C4-2B (cell line): ENCODE measurements around the gene HOXA1.

Experiments used
- ZFX ChIP-seq: fragments of 450-650 bp; IDR thresholded peaks from 2 replicates; pipeline ENCODE4 v1.6.1; 2017
- TF ChIP-seq, protein P1 (sequence below): fragments of 450-650 bp; conservative IDR thresholded peaks from 2 replicates; pipeline ENCODE4 v1.5.1; 2017; ENCODE audit warnings: mild to moderate bottlenecking

GRCh38 chr7:27138985-27139333 lies 43.2 kb upstream of the HOXA1 start:
- TF ChIP-seq, protein P1, sequence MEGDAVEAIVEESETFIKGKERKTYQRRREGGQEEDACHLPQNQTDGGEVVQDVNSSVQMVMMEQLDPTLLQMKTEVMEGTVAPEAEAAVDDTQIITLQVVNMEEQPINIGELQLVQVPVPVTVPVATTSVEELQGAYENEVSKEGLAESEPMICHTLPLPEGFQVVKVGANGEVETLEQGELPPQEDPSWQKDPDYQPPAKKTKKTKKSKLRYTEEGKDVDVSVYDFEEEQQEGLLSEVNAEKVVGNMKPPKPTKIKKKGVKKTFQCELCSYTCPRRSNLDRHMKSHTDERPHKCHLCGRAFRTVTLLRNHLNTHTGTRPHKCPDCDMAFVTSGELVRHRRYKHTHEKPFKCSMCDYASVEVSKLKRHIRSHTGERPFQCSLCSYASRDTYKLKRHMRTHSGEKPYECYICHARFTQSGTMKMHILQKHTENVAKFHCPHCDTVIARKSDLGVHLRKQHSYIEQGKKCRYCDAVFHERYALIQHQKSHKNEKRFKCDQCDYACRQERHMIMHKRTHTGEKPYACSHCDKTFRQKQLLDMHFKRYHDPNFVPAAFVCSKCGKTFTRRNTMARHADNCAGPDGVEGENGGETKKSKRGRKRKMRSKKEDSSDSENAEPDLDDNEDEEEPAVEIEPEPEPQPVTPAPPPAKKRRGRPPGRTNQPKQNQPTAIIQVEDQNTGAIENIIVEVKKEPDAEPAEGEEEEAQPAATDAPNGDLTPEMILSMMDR = no peak
- TF ChIP-seq ZFX = no peak
